Measurements from ENCODE around the gene MLEC.

MLEC gene

DNA sequence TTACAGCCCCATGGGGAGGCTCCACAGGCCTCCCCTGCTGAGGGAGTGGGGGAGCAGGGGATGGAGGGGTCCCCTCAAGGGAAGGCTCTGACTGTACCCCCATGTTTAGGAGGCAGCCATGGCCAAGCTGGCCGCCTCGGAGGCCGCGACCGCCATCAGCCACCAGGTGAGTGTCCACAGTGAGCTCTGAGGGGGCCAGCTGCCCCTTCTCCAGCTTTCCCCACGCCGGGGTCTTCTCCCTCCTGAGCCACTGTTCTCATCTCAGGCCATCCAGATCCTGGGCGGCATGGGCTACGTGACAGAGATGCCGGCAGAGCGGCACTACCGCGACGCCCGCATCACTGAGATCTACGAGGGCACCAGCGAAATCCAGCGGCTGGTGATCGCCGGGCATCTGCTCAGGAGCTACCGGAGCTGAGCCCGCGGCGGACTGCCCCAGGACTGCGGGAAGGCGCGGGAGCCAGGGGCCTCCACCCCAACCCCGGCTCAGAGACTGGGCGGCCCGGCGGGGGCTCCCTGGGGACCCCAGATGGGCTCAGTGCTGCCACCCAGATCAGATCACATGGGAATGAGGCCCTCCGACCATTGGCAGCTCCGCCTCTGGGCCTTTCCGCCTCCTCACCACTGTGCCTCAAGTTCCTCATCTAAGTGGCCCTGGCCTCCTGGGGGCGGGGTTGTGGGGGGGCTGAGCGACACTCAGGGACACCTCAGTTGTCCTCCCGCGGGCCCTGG, 52.2 kb downstream of the MLEC start:
- no peak overlapping the region for H2BK120ac ChIP-seq (ENCODE audit: low read depth, low read length)
- H3K4ac ChIP-seq (ENCODE audit: low read length) = no peak overlapping the region
- H3K4me1 ChIP-seq (ENCODE audit: control insufficient read depth in 2 of 2, insufficient read depth in 1 of 2, low read depth in 1 of 2, low read length in 2 of 2) = no peaks in the 10 kb centered on the region
- no peak for DNase-seq (ENCODE audit: low spot score)
- no peak overlapping the region for H3K4me2 ChIP-seq (ENCODE audit: insufficient read depth, low read length, poor library complexity, severe bottlenecking)
- H3K23ac ChIP-seq (ENCODE audit: low read depth, low read length, poor library complexity) = peak overlapping the region; percentile 20
- H2AK5ac ChIP-seq (ENCODE audit: low read depth, low read length) = peak overlapping the region; percentile 75
- no peak overlapping the region for H3K9ac ChIP-seq (ENCODE audit: low read depth, low read length, poor library complexity)
- no peaks in the 10 kb centered on the region for H3K79me1 ChIP-seq (ENCODE audit: low read depth, low read length)
- no peak overlapping the region for H3K4me3 ChIP-seq (ENCODE audit: low read length in 2 of 2)
- H2BK15ac ChIP-seq (ENCODE audit: low read length) = no peak overlapping the region
- H4K8ac ChIP-seq (ENCODE audit: low read depth, low read length) = no peak overlapping the region
- H2BK5ac ChIP-seq (ENCODE audit: low read length) = peak overlapping the region; percentile 87
- H3K18ac ChIP-seq (ENCODE audit: low read length) = peak overlapping the region; percentile 80
- no peak overlapping the region for H4K91ac ChIP-seq (ENCODE audit: low read depth, low read length, poor library complexity)
- H2BK12ac ChIP-seq (ENCODE audit: low read length) = no peak overlapping the region
- H3K27ac ChIP-seq (replicated peaks; ENCODE audit: low read length) = no peak overlapping the region
- H3K9me3 ChIP-seq (replicated peaks in 1 of 2; ENCODE audit: control insufficient read depth in 2 of 2, insufficient read depth in 1 of 2, low read depth in 1 of 2, low read length in 2 of 2) = no peaks in the 10 kb centered on the region
- no peaks in the 10 kb centered on the region for H3K27me3 ChIP-seq (ENCODE audit: control insufficient read depth in 3 of 3, insufficient read depth in 3 of 3, low read depth in 1 of 3, low read length in 3 of 3)
- H3K14ac ChIP-seq (ENCODE audit: low read length) = no peak overlapping the region
- H2AFZ ChIP-seq (ENCODE audit: low read length) = no peak overlapping the region
- peaks cover 0 to 2% of the 10 kb centered on the region in 2 donors for H3K36me3 ChIP-seq (replicated peaks in 1 of 2; ENCODE audit: control insufficient read depth in 2 of 2, insufficient read depth in 2 of 2, low read length in 2 of 2)
- no CpG with 5 or more reads among the region's 38 CpGs for WGBS, 2 donors (ENCODE audit: extremely low coverage in 2 of 2, insufficient read length in 2 of 2, insufficient replicate concordance in 1 of 2)

DNA sequence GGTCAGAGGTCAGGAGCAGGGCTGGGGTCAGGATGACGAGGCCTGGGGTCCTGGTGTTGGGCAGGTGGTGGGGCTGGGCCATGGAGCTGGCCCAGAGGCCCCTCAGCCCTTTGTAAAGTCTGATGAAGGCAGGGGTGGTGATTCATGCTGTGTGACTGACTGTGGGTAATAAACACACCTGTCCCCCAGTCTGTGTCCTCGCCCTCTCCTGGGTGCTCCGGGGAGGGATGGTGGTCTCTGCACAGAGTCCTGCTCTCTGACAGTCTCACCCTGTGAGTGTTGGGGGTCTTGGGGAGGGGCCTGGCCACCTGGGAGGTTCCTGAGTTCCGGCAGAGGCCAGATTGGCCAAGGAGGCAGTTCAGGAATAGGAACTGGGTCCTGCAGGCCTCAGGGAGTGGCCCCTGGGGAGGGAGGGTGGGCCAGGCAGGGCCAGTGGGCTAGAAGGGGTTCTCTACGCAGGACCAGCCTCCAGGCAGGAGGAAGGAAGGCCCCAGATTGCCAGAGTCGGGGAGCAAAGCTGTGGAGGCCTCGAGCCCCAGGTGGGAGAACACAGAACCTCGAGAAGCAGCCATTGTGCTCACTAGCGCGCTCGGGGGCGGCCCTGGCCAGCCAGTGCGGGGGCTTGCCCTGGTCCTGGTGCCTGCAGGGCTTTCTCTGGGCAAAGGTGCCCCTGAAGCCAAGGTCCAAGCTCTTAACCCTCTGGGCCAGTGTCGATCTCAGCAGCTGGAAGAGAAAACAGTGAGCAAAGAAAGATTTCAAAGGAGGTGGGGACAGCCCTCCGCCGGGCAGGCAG, 53.1 kb downstream of the MLEC start:
- Histone ChIP-seq H3K14ac (ENCODE audit: low read length) (peak overlapping the region; percentile 82), H3K4me1 (ENCODE audit: control insufficient read depth in 2 of 2, insufficient read depth in 1 of 2, low read depth in 1 of 2, low read length in 2 of 2) (no peaks in the 10 kb centered on the region), H3K9ac (ENCODE audit: low read depth, low read length, poor library complexity) (no peak overlapping the region), H2AK5ac (ENCODE audit: low read depth, low read length) (peak overlapping the region; percentile 37), H2BK120ac (ENCODE audit: low read depth, low read length) (no peak overlapping the region), H2BK12ac (ENCODE audit: low read length) (no peak overlapping the region), H3K9me3 (replicated peaks in 1 of 2; ENCODE audit: control insufficient read depth in 2 of 2, insufficient read depth in 1 of 2, low read depth in 1 of 2, low read length in 2 of 2) (no peaks in the 10 kb centered on the region), H3K36me3 (replicated peaks in 1 of 2; ENCODE audit: control insufficient read depth in 2 of 2, insufficient read depth in 2 of 2, low read length in 2 of 2) (no peaks in the 10 kb centered on the region), H3K18ac (ENCODE audit: low read length) (peak overlapping the region; percentile 80), H3K23ac (ENCODE audit: low read depth, low read length, poor library complexity) (no peak overlapping the region), H3K4ac (ENCODE audit: low read length) (no peak overlapping the region), H3K4me3 (ENCODE audit: low read length in 2 of 2) (no peak overlapping the region), H2BK15ac (ENCODE audit: low read length) (no peak overlapping the region), H3K79me1 (ENCODE audit: low read depth, low read length) (no peaks in the 10 kb centered on the region), H2AFZ (ENCODE audit: low read length) (no peak overlapping the region), H2BK5ac (ENCODE audit: low read length) (peak overlapping the region; percentile 87), H3K27ac (replicated peaks; ENCODE audit: low read length) (no peak overlapping the region), H4K8ac (ENCODE audit: low read depth, low read length) (no peak overlapping the region), H4K91ac (ENCODE audit: low read depth, low read length, poor library complexity) (no peak overlapping the region), H3K4me2 (ENCODE audit: insufficient read depth, low read length, poor library complexity, severe bottlenecking) (no peak overlapping the region), H3K27me3 (ENCODE audit: control insufficient read depth in 3 of 3, insufficient read depth in 3 of 3, low read depth in 1 of 3, low read length in 3 of 3) (no peaks in the 10 kb centered on the region)
- no CpG with 5 or more reads among the region's 16 CpGs for WGBS, 2 donors (ENCODE audit: extremely low coverage in 2 of 2, insufficient read length in 2 of 2, insufficient replicate concordance in 1 of 2)
- no peak for DNase-seq (ENCODE audit: low spot score)

DNA sequence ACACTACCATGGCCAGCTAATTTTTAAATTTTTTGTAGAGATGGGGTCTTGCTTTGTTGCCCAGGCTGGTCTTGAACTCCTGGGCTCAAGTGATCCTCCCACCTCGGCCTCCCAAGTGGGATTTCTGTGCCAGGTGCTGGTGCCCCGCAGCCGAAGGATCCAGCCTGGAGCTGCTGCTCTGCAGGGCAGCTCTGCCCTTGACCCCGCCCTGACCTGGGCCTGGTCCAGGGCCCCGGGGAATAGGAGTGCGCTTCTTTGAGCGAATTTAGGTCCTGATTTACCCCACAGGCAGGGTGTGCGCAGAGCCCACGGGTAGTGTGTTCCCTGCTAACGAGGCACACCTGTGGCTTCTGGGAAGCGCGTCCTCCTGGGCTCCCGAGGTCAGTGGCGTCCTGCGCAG, 53.9 kb downstream of the MLEC start:
- no peak overlapping the region for H2AFZ ChIP-seq (ENCODE audit: low read length)
- no peak for DNase-seq (ENCODE audit: low spot score)
- no peak overlapping the region for H4K8ac ChIP-seq (ENCODE audit: low read depth, low read length)
- H2BK5ac ChIP-seq (ENCODE audit: low read length) = no peak overlapping the region
- no peak overlapping the region for H2AK5ac ChIP-seq (ENCODE audit: low read depth, low read length)
- H3K36me3 ChIP-seq (replicated peaks in 1 of 2; ENCODE audit: control insufficient read depth in 2 of 2, insufficient read depth in 2 of 2, low read length in 2 of 2) = no peaks in the 10 kb centered on the region
- H3K27me3 ChIP-seq (ENCODE audit: control insufficient read depth in 3 of 3, insufficient read depth in 3 of 3, low read depth in 1 of 3, low read length in 3 of 3) = no peaks in the 10 kb centered on the region
- no peak overlapping the region for H3K4me3 ChIP-seq (ENCODE audit: low read length in 2 of 2)
- H3K23ac ChIP-seq (ENCODE audit: low read depth, low read length, poor library complexity) = no peak overlapping the region
- no peak overlapping the region for H4K91ac ChIP-seq (ENCODE audit: low read depth, low read length, poor library complexity)
- no peaks in the 10 kb centered on the region for H3K79me1 ChIP-seq (ENCODE audit: low read depth, low read length)
- no peak overlapping the region for H3K18ac ChIP-seq (ENCODE audit: low read length)
- no peak overlapping the region for H3K14ac ChIP-seq (ENCODE audit: low read length)
- H3K9me3 ChIP-seq (replicated peaks in 1 of 2; ENCODE audit: control insufficient read depth in 2 of 2, insufficient read depth in 1 of 2, low read depth in 1 of 2, low read length in 2 of 2) = no peaks in the 10 kb centered on the region
- H3K4me2 ChIP-seq (ENCODE audit: insufficient read depth, low read length, poor library complexity, severe bottlenecking) = no peak overlapping the region
- no peak overlapping the region for H3K27ac ChIP-seq (replicated peaks; ENCODE audit: low read length)
- H3K9ac ChIP-seq (ENCODE audit: low read depth, low read length, poor library complexity) = no peak overlapping the region
- no peaks in the 10 kb centered on the region for H3K4me1 ChIP-seq (ENCODE audit: control insufficient read depth in 2 of 2, insufficient read depth in 1 of 2, low read depth in 1 of 2, low read length in 2 of 2)
- no peak overlapping the region for H2BK120ac ChIP-seq (ENCODE audit: low read depth, low read length)
- no peak overlapping the region for H3K4ac ChIP-seq (ENCODE audit: low read length)
- H2BK15ac ChIP-seq (ENCODE audit: low read length) = peak overlapping the region; percentile 49
- H2BK12ac ChIP-seq (ENCODE audit: low read length) = no peak overlapping the region
- WGBS, 2 donors (ENCODE audit: extremely low coverage in 2 of 2, insufficient read length in 2 of 2, insufficient replicate concordance in 1 of 2) = no CpG with 5 or more reads among the region's 15 CpGs
